Fibroblast of skin of right biceps (primary cell): ENCODE measurements around the gene SPATA18.
A peak's percentile ranks its signal among the peaks of the same experiment; 100 is the strongest.

Experiments used
- DNase-seq: peaks from one replicate; pipeline ENCODE4 v3.0.0-alpha.2; 2013

Gene SPATA18

GRCh38 chr4:52051213-52051614 lies at the start of gene SPATA18:
TSS of gene SPATA18 (plus strand) at chr4:52051304. CDS start at chr4:52051705, 401 bp downstream.
- peak; percentile 7 for DNase-seq

DNA sequence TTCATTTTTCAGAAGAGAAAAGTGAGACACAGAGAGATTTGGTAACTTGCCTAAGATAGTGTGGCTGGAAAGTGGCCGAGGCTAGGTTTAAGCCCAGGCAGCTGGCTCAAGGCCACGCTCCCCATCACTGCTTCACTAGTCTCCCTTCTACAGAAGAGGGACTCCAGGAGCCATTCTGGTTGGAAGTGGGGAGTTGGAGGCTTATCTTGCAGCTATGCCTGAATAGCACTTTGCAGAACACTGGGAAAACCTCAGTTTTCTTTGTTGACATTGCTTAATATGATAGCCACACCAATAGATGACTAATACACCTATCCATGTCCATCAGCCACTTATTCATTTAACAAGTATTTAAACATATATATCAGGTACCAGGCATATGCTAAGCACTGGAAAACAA lies 49.5 kb upstream of the SPATA18 start:
- peak; percentile 2 for DNase-seq

- DNase-seq, result no peak
Observed at GRCh38 chr4:52004414-52004813, 46.7 kb upstream of the SPATA18 start.

GRCh38 chr4:52005604-52006273 lies 45.4 kb upstream of the SPATA18 start:
- DNase-seq, result no peak

DNA sequence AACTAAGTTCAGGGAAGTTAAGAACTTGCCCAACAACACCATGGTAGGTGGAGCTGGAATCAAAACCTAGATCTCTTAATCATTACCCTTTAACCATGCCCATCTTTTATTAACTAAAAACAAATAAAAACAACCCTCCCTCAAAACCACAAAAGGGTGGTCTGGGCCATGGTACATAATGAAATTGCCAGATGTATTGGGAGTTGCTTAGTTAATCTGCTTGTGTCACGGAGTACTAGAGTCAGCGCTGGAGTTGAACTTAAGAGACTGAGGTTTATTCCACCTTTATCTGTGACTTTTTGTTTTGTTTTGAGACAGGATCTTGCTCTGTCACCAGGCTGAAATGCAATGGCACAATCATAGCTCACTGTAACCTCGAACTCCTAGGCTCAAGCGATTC lies 44.2 kb upstream of the SPATA18 start:
- DNase-seq, result no peak

DNA sequence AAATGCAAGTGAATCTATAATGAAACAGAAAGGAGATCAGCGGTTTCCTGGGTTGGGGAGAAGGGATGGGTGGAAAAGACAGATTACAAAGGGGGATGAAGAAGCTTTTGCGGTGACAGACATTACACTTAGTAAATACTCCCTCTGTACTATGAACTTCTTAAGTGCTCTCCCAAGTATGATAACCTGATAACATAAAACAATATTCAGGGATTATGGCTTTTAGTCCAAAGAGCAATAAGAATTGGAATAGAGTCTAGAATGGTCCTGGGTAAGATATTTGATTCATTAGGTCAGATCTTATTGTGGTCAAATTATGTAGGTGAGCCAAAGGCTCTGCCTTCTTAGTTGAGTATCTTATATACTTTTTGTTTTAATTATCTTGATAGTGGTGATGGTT lies 40.1 kb upstream of the SPATA18 start:
- DNase-seq, result no peak

- DNase-seq, result no peak
Observed at GRCh38 chr4:52012651-52013050, 38.5 kb upstream of the SPATA18 start.

- DNase-seq, result no peak
Observed at GRCh38 chr4:52014903-52015302, 36.2 kb upstream of the SPATA18 start.

- DNase-seq, result no peak
Observed at GRCh38 chr4:52015366-52015765, 35.7 kb upstream of the SPATA18 start.

GRCh38 chr4:52016981-52017380 lies 34.1 kb upstream of the SPATA18 start:
- no peak for DNase-seq

GRCh38 chr4:52017814-52018213 lies 33.3 kb upstream of the SPATA18 start:
- no peak for DNase-seq

DNA sequence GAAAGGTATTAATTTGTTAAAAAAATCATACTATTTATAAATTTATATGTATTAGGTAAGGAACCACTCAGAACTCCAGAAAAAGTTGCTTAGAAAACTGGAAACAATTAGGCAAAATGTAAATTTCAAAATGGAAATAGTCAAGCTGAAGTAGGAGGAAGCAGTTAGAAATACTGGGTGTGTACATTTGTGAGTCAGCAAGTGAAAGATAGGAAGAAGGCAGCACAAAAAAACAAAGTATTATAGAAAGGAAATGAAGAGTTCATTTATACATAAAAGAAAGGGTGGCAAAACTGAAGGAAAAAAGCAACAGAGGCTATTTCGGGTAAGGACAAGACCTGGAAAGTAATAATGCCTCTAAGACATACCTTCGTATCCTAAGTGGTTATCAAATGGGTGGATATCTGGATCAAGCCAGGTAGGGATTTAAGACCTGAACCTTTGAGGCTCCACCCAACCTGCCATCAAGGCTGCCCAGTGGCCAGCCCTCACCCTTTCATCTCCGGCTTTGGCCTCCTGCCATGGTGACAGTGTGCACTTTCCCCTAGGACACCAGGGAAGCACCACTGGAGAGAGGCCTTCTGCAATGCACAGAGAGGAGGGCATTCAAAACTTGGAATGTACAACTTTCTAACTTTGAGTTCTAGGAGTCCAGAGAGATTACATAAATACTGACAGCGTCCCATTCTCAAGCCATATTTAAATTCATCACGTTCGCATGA lies 31.0 kb upstream of the SPATA18 start, which contains the start of gene LRRC66:
Gene LRRC66 (minus strand): TSS at position 428 of the 722 bp plus-strand sequence. CDS start 2,750 bp downstream, outside the sequence.
- no peak for DNase-seq

DNA sequence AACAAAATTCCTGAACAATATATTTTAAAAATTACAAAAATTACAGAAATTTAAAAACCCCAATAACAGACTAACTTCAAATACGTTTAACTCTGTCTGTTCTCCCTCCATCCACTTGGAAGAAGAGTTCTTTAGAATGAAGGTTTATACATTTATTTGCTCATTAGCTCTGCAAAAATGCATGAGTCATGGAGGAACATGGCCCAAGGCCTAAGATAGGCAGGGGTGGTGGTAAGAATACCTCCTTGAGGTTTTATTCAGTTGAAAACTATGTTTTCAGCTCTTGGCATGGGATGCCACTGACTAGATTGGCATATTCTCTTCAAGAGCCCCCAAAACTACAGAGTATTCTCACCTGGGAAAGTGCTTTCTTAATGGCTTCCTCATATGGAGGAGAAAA lies 22.1 kb upstream of the SPATA18 start:
- peak; percentile 71 for DNase-seq

DNA sequence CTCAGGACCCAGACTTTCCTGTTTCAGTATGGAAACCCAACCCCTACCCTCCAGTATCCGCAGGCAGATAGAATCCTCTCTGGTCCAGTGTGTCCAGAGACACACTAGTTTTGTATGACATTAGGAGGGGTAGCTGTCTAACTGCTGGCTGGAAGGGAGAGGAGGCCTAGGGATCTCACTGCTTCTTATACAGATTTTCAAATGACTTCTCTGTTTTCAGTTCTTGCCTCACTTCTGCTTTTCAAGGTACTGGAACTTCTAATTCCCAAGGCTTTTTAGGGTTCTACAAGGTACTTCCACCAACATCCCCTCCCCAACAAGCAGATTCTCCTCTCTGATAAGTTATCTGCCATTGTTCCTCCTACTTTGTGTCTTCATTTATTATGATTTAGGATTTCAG lies 19.1 kb upstream of the SPATA18 start:
- DNase-seq, result no peak

DNA sequence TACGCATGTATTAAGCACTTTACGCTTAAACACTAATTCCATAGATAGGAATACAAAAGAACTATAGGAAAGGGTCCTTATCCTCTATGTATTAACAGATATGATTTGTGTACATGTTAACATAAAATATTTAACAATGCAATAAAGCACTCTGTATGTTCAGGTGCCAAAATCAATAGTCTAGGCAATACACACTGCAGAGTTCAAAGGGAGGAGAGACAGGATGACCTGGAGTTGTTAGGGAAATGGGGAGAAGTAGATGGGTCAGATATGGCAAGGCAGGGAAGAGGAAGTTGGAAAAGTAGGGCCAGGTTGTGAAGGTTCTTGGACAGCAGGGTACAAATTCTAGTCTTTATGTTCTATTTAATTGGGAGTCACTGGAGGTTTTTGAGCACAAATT lies 15.9 kb upstream of the SPATA18 start:
- DNase-seq, result no peak

- DNase-seq, result peak; percentile 25
Observed at GRCh38 chr4:52036886-52037530, 14.1 kb upstream of the SPATA18 start.

DNA sequence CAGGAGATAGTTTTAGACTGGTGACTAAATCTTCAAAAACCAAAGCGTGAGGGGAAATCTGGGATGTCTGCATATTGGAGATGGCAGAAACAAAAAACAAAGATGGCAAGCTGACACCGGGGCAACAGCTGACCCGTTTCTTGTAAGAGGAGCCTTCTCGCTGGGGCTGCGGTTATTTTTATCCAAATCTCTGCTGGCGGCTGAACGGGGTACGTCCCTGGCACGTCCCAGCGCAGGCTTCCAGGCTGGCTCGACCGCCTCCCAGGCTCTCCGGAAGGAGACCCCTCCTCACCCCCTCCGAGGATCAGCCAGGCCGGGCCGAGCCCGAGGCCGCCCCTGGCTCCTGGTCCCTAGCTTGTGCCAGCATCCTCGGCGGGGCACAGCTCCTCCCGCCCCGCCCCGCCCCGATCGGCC lies 13.4 kb upstream of the SPATA18 start:
- peak; percentile 39 for DNase-seq

DNA sequence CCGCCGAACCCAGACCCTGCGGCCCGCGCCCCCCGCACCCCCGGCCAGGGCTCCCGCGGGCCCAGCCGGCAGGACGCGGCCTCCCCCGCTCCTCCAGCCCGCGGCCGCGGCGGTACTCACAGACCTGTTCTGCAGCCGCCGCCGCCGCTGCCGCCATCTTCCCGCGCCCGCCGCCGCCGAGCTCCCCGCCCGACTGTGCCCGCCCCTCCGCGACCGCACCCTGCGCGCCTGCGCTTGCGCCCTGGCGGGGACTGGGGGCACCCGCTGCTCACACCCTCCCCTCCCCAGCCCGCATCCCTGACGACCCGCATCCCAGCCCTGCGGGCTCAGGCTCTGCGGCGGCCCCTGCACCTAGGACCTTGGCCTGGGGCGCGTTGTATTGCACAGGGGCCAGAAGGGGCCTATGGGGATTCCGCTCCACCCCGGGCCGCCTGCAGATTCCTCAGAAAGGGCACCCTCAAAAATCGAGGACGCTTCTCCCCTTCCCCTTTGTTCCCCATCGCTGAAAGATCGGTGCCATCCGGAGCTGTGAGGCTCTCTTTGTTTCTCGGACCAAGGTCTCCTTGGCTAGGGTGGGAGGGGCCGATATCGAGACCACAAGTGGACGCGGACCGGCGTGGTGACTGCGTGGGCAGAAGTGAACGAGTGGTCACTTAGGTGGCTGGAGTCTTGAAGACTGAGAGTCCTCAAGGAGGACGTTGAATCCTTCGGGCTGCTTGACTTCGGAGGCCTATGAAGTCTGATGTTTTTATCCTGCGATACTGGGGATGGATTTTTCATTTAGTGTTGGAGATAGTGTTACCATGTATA lies 12.8 kb upstream of the SPATA18 start, which contains the start of gene SGCB:
Gene SGCB (minus strand): TSS at position 197 of the 810 bp plus-strand sequence. CDS start 40 bp downstream, at position 157.
- DNase-seq, result peak; percentile 68

GRCh38 chr4:52045028-52045427 lies 6.1 kb upstream of the SPATA18 start:
- DNase-seq, result no peak

GRCh38 chr4:52049266-52049665 lies 1.8 kb upstream of the SPATA18 start:
- no peak for DNase-seq

- DNase-seq, result peak; percentile 80
Observed at GRCh38 chr4:52051615-52052474, 741 bp downstream of the SPATA18 start.

- DNase-seq, result no peak
Observed at GRCh38 chr4:52052475-52052780, 1.3 kb downstream of the SPATA18 start.
